Measurements from ENCODE around the gene AXL. TPM values are rescaled to one million over a fixed set of nuclear protein-coding genes. Genes with fewer than 3 reads are reported as not detected.

AXL gene
- polyA plus RNA-seq, 2 donors: 1.9 to 4.1 TPM

DNA sequence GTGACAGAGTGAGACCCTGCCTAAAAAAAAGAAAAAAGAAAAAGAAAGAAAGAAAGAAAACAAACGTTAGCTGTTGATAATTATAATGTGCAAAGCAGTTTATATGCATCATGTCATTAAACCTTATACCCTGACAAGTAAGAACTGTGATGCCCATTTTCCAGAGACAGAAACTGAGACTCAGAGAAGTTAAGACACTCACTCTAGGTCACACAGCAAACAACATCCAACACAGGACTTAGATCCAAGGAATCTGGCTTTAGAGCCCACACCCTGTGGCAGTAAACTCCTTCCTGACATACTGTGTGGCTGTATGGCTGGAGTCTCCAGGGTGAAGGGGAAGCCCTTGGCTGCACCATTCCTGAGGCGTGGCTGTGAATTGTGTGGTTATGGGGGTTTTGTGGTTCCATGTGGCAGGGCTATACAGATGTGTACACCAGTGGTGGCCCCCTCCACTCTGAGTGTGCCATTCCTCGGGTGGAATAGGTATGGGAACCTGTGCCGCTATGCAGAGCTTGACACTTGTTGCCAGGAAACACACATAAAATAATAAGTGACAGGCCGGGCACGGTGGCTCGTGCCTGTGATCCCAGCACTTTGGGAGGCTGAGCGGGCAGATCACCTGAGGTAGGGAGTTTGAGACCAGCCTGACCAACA is 15.6 kb downstream of the AXL start:
- Histone ChIP-seq H3K27ac (ENCODE audit: low read depth in 2 of 2, low read length in 1 of 2) (no peak overlapping the region), H3K4me3 (ENCODE audit: low read depth in 1 of 2, low read length in 2 of 2) (no peak overlapping the region), H3K36me3 (ENCODE audit: control insufficient read depth in 2 of 2, insufficient read depth in 2 of 2, low read length in 1 of 2) (peaks cover 0 to 5% of the 10 kb centered on the region in 2 donors), H3K4me1 (ENCODE audit: control insufficient read depth in 2 of 2, insufficient read depth in 2 of 2, low read length in 1 of 2) (peaks cover 0 to 6% of the 10 kb centered on the region in 2 donors), H3K27me3 (ENCODE audit: control insufficient read depth in 1 of 2, insufficient read depth in 2 of 2, low read length in 2 of 2) (no peaks in the 10 kb centered on the region), H3K9me3 (ENCODE audit: control insufficient read depth in 2 of 2, insufficient read depth in 1 of 2, low read depth in 1 of 2, low read length in 1 of 2) (no peaks in the 10 kb centered on the region)
- WGBS, 2 donors: 80 to 83% methylated on average over 8 of the region's 8 CpGs

DNA sequence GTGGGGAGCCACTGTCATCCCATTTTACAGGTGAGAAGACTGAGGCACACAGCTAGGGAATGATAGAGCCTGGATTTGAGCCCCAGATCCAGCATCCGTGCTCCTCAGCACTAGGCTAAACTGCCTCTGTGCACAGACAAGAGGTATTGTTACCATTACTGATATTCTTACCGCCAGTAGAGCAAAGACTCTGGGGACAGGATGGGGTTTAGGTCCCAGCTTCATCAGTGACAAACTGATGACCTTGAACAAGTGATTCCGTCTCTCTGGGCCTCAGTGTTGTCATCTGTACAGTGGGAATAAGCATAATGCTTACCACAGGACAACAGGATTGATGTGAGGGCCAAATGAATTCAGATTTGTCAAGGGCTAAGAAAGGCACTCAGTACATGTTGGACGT is 16.5 kb downstream of the AXL start:
- Histone ChIP-seq H3K27me3 (ENCODE audit: control insufficient read depth in 1 of 2, insufficient read depth in 2 of 2, low read length in 2 of 2) (no peaks in the 10 kb centered on the region), H3K9me3 (ENCODE audit: control insufficient read depth in 2 of 2, insufficient read depth in 1 of 2, low read depth in 1 of 2, low read length in 1 of 2) (no peaks in the 10 kb centered on the region), H3K4me3 (ENCODE audit: low read depth in 1 of 2, low read length in 2 of 2) (no peak overlapping the region), H3K27ac (ENCODE audit: low read depth in 2 of 2, low read length in 1 of 2) (no peak overlapping the region), H3K4me1 (ENCODE audit: control insufficient read depth in 2 of 2, insufficient read depth in 2 of 2, low read length in 1 of 2) (peaks cover 0 to 6% of the 10 kb centered on the region in 2 donors), H3K36me3 (ENCODE audit: control insufficient read depth in 2 of 2, insufficient read depth in 2 of 2, low read length in 1 of 2) (peaks cover 0 to 5% of the 10 kb centered on the region in 2 donors)
- 85 to 86% methylated on average over 4 of the region's 4 CpGs for WGBS, 2 donors

DNA sequence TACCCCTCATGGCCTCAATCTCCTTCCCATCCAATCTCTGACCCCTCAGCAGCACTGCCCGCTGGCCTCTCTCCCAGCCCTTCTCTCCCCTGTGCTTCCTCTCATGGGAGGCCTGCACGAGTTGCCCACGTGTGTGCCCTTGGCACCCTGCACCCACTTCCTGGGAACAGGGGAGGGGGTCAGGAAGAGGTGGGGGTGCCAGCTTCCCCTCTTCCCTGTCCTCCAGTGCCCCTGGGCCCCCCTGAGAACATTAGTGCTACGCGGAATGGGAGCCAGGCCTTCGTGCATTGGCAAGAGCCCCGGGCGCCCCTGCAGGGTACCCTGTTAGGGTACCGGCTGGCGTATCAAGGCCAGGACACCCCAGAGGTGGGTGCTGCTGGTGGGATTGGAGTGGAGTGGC is 19.2 kb downstream of the AXL start:
- Histone ChIP-seq H3K36me3 (ENCODE audit: control insufficient read depth in 2 of 2, insufficient read depth in 2 of 2, low read length in 1 of 2) (peaks cover 0 to 13% of the 10 kb centered on the region in 2 donors), H3K27me3 (ENCODE audit: control insufficient read depth in 1 of 2, insufficient read depth in 2 of 2, low read length in 2 of 2) (no peaks in the 10 kb centered on the region), H3K9me3 (ENCODE audit: control insufficient read depth in 2 of 2, insufficient read depth in 1 of 2, low read depth in 1 of 2, low read length in 1 of 2) (no peaks in the 10 kb centered on the region), H3K27ac (ENCODE audit: low read depth in 2 of 2, low read length in 1 of 2) (no peak overlapping the region), H3K4me3 (ENCODE audit: low read depth in 1 of 2, low read length in 2 of 2) (no peak overlapping the region), H3K4me1 (ENCODE audit: control insufficient read depth in 2 of 2, insufficient read depth in 2 of 2, low read length in 1 of 2) (peaks cover 0 to 6% of the 10 kb centered on the region in 2 donors)
- 88 to 90% methylated on average over 10 of the region's 10 CpGs for WGBS, 2 donors

DNA sequence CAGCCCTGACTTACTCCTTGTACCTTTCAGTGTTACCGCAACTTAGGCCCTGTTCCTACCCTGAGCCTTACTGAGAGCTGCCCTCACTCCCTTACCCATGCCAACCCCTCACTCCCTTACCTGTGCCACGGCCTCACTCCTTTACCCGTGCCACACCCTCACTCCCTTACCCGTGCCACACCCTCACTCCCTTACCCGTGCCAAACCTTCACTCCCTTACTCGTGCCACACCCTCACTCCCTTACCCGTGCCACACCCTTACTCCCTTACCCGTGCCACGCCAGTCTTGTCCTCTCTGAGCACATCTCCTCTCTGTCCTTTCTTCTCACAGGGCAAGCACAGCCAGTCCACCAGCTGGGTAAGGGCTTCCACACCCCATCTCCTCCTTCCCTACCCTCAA is 20.3 kb downstream of the AXL start:
- H3K4me3 ChIP-seq (ENCODE audit: low read depth in 1 of 2, low read length in 2 of 2): no peak overlapping the region
- H3K4me1 ChIP-seq (ENCODE audit: control insufficient read depth in 2 of 2, insufficient read depth in 2 of 2, low read length in 1 of 2): peaks cover 0 to 6% of the 10 kb centered on the region in 2 donors
- H3K9me3 ChIP-seq (ENCODE audit: control insufficient read depth in 2 of 2, insufficient read depth in 1 of 2, low read depth in 1 of 2, low read length in 1 of 2): no peaks in the 10 kb centered on the region
- H3K36me3 ChIP-seq (ENCODE audit: control insufficient read depth in 2 of 2, insufficient read depth in 2 of 2, low read length in 1 of 2): peaks cover 0 to 13% of the 10 kb centered on the region in 2 donors
- no peaks in the 10 kb centered on the region for H3K27me3 ChIP-seq (ENCODE audit: control insufficient read depth in 1 of 2, insufficient read depth in 2 of 2, low read length in 2 of 2)
- H3K27ac ChIP-seq (ENCODE audit: low read depth in 2 of 2, low read length in 1 of 2): no peak overlapping the region
- 51 to 63% methylated on average over 9 of the region's 9 CpGs for WGBS, 2 donors

DNA sequence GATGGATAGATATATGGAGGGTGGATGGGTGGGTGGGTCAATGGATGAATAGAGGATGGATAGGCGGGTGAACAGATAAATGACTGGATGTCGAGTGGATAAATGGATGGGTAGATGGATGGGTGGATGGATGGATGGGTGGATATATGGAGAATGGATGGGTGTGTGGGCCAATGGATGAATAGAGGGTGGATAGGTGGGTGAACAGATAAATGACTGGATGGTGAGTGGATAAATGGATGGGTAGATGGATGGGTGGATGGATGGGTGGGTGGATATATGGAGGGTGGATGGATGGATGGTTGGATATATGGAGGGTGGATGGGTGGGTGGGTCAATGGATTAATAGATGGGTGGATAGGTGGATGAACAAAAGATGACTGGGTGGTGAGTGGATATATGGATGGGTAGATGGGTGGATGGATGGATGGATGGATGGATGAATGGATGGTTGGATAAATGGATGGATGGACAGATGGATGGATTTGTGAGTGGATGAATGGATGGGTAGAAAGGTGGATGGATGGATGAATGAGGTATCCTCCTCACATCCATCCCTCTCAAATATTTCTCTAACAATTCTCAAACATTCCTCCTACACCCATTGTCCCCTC is 21.0 kb downstream of the AXL start:
- no peaks in the 10 kb centered on the region for H3K27me3 ChIP-seq (ENCODE audit: control insufficient read depth in 1 of 2, insufficient read depth in 2 of 2, low read length in 2 of 2)
- H3K36me3 ChIP-seq (ENCODE audit: control insufficient read depth in 2 of 2, insufficient read depth in 2 of 2, low read length in 1 of 2): peaks cover 0 to 13% of the 10 kb centered on the region in 2 donors
- H3K4me1 ChIP-seq (ENCODE audit: control insufficient read depth in 2 of 2, insufficient read depth in 2 of 2, low read length in 1 of 2): peaks cover 0 to 6% of the 10 kb centered on the region in 2 donors
- no peak overlapping the region for H3K4me3 ChIP-seq (ENCODE audit: low read depth in 1 of 2, low read length in 2 of 2)
- H3K27ac ChIP-seq (ENCODE audit: low read depth in 2 of 2, low read length in 1 of 2): no peak overlapping the region
- no peaks in the 10 kb centered on the region for H3K9me3 ChIP-seq (ENCODE audit: control insufficient read depth in 2 of 2, insufficient read depth in 1 of 2, low read depth in 1 of 2, low read length in 1 of 2)
- 92 to 93% methylated on average over 2 of the region's 2 CpGs for WGBS, 2 donors

DNA sequence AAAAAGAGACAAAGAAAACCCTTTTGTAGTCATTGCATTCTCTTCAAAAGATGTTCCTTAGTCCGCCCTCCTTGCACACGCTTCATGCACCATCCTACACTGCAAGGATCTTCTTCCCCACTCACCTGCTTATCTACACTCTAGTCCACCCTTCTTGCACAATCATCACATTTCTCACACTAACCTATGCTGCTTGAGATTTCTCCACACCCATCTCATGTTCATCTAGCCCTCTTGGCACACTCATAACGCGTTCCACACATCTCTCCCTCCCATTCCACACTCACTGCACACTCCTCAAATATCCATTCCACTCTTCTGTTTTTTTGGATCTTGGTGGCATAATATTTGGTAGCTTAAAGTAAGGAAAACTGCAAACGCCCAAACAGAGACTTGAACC is 22.8 kb downstream of the AXL start:
- H3K27ac ChIP-seq (ENCODE audit: low read depth in 2 of 2, low read length in 1 of 2): no peak overlapping the region
- H3K36me3 ChIP-seq (ENCODE audit: control insufficient read depth in 2 of 2, insufficient read depth in 2 of 2, low read length in 1 of 2): peaks cover 0 to 13% of the 10 kb centered on the region in 2 donors
- H3K9me3 ChIP-seq (ENCODE audit: control insufficient read depth in 2 of 2, insufficient read depth in 1 of 2, low read depth in 1 of 2, low read length in 1 of 2): no peaks in the 10 kb centered on the region
- H3K4me3 ChIP-seq (ENCODE audit: low read depth in 1 of 2, low read length in 2 of 2): no peak overlapping the region
- no peaks in the 10 kb centered on the region for H3K27me3 ChIP-seq (ENCODE audit: control insufficient read depth in 1 of 2, insufficient read depth in 2 of 2, low read length in 2 of 2)
- WGBS, 2 donors: 84 to 86% methylated on average over 5 of the region's 5 CpGs
- H3K4me1 ChIP-seq (ENCODE audit: control insufficient read depth in 2 of 2, insufficient read depth in 2 of 2, low read length in 1 of 2): peaks cover 0 to 6% of the 10 kb centered on the region in 2 donors

DNA sequence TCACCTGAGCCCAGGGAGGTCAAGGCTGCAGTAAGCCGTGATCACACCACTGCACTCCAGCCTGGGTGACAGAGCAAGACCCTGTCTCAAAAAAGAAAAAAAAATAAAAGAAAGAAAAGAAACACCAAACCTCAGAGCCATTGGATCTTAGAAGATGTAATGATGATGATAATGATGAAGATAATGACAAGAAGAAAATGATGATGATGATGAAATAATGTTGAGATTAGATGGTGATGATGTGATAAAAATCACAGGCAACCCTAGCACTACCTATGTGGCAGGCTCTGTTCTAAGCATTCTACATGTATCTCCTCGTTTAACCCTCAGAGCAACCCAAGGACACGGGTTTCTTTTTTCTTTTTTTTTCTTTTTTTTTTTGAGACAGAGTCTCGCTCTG is 25.1 kb downstream of the AXL start:
- H3K36me3 ChIP-seq (ENCODE audit: control insufficient read depth in 2 of 2, insufficient read depth in 2 of 2, low read length in 1 of 2): peaks cover 0 to 14% of the 10 kb centered on the region in 2 donors
- WGBS, 2 donors: 82 to 89% methylated on average over 4 of the region's 4 CpGs
- no peaks in the 10 kb centered on the region for H3K9me3 ChIP-seq (ENCODE audit: control insufficient read depth in 2 of 2, insufficient read depth in 1 of 2, low read depth in 1 of 2, low read length in 1 of 2)
- H3K27me3 ChIP-seq (ENCODE audit: control insufficient read depth in 1 of 2, insufficient read depth in 2 of 2, low read length in 2 of 2): no peaks in the 10 kb centered on the region
- no peak overlapping the region for H3K27ac ChIP-seq (ENCODE audit: low read depth in 2 of 2, low read length in 1 of 2)
- peaks cover 0 to 5% of the 10 kb centered on the region in 2 donors for H3K4me1 ChIP-seq (ENCODE audit: control insufficient read depth in 2 of 2, insufficient read depth in 2 of 2, low read length in 1 of 2)
- H3K4me3 ChIP-seq (ENCODE audit: low read depth in 1 of 2, low read length in 2 of 2): no peak overlapping the region

DNA sequence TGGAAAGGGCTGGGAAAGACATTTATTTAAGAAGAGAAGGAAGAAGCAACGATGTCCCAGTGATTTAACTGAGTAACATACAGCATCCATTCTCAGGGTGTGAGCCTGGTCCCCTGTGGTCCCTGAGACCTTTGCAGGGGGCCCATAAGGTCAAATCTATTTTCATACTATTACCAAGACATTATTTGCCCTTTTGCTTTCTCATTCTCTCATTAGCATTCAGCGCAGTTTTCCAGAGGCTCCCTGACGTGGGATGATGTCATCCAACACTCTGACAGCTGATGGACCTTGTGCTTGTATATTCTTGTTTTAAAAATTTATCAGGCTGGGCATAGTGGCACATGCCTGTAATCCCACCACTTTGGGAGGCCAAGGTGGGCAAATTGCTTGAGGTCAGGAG is 26.8 kb downstream of the AXL start:
- H3K36me3 ChIP-seq (ENCODE audit: control insufficient read depth in 2 of 2, insufficient read depth in 2 of 2, low read length in 1 of 2): peaks cover 0 to 13% of the 10 kb centered on the region in 2 donors
- H3K9me3 ChIP-seq (ENCODE audit: control insufficient read depth in 2 of 2, insufficient read depth in 1 of 2, low read depth in 1 of 2, low read length in 1 of 2): no peaks in the 10 kb centered on the region
- 79 to 89% methylated on average over 3 of the region's 3 CpGs for WGBS, 2 donors
- H3K4me3 ChIP-seq (ENCODE audit: low read depth in 1 of 2, low read length in 2 of 2): no peak overlapping the region
- no peaks in the 10 kb centered on the region for H3K27me3 ChIP-seq (ENCODE audit: control insufficient read depth in 1 of 2, insufficient read depth in 2 of 2, low read length in 2 of 2)
- H3K27ac ChIP-seq (ENCODE audit: low read depth in 2 of 2, low read length in 1 of 2): no peak overlapping the region
- H3K4me1 ChIP-seq (ENCODE audit: control insufficient read depth in 2 of 2, insufficient read depth in 2 of 2, low read length in 1 of 2): no peaks in the 10 kb centered on the region

DNA sequence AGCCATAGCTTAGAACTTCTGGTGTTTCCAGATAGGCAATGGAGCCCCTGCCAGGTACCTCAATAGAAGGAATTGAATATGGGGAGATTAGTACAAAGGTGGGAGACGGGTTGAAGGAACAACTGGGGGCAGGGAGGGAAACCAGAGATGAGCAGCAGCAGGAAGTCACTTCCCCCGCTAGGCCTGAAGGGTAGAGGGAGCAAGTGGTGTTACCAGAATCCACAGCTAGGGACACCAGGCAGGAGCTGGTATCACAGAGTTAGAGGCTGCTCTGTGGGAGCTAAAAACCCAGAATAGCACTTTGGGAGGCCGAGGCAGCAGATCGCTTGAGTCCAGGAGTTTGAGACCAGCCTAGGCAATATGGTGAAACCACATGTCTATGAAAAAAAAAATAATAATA is 29.9 kb downstream of the AXL start:
- Histone ChIP-seq H3K4me1 (ENCODE audit: control insufficient read depth in 2 of 2, insufficient read depth in 2 of 2, low read length in 1 of 2) (no peaks in the 10 kb centered on the region), H3K27me3 (ENCODE audit: control insufficient read depth in 1 of 2, insufficient read depth in 2 of 2, low read length in 2 of 2) (no peaks in the 10 kb centered on the region), H3K27ac (ENCODE audit: low read depth in 2 of 2, low read length in 1 of 2) (no peak overlapping the region), H3K4me3 (ENCODE audit: low read depth in 1 of 2, low read length in 2 of 2) (no peak overlapping the region), H3K9me3 (ENCODE audit: control insufficient read depth in 2 of 2, insufficient read depth in 1 of 2, low read depth in 1 of 2, low read length in 1 of 2) (no peaks in the 10 kb centered on the region), H3K36me3 (ENCODE audit: control insufficient read depth in 2 of 2, insufficient read depth in 2 of 2, low read length in 1 of 2) (peaks cover 0 to 12% of the 10 kb centered on the region in 2 donors)
- 92 to 95% methylated on average over 4 of the region's 4 CpGs for WGBS, 2 donors

Measured in esophagus (tissue), 2 donors.